Fibroblast of lung (primary cell): ENCODE results near the gene CCT6A.
"Not testable (repeated sequence)": the region's sequence is repeated elsewhere in the genome, so short reads cannot be mapped to it uniquely, and the experiment has no call there.

ENCODE experiments used
- EZH2 ChIP-seq: IDR thresholded peaks from 2 replicates; pipeline ENCODE4 v1.5.1; 2012; ENCODE audit warnings: low read length, control low read depth, mild to moderate bottlenecking; ENCODE audit errors: missing control alignments
- TF ChIP-seq, protein P1 (sequence below), 2 donors: IDR thresholded peaks in 1 of 2; conservative IDR thresholded peaks in 1 of 2; 1 replicate in 1 of 2; 2 replicates in 1 of 2; pipeline ENCODE4 v1.5.1; 2011 to 2012; ENCODE audit warnings: low read length in 2 of 2, control low read depth in 1 of 2, inconsistent platforms in 1 of 2, low read depth in 1 of 2, mild to moderate bottlenecking in 1 of 2

DNA sequence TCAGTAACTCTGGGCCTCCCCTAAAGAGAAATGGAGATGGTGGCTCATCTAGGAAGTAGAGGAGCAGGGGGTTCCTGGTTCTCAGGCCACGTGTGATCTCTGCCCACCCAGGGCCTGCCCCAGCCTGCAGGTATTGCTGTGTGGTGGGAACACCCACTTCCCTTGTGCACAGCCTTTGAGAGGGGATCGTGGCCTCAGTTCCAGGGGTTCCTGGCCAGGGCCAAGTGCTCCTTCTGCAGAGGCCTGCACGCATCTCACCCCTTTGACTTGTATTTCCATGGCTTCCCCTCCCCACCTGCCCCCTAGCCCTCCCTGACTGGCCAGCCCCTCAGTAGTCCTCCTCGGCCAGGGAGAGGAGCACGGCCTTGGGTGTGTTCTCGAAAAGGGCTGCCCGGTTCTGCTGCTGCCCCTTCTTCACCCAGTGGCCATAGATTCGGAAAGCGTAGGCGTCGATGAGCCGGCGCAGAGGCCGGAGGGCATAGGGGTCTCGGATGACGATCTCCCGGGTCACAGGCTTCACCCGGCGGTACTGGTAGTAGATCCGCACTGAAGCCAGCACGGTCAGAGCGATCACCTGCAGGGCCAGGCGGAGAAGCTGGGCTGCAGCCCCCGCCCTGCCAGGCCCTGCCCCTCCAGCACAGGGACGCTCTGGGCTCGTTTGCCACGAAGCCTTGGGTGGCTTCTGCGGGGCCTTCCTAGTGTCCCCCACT is 29.3 kb downstream of the CCT6A start:
- not testable (repeated sequence) for TF ChIP-seq EZH2
- TF ChIP-seq, protein P1, sequence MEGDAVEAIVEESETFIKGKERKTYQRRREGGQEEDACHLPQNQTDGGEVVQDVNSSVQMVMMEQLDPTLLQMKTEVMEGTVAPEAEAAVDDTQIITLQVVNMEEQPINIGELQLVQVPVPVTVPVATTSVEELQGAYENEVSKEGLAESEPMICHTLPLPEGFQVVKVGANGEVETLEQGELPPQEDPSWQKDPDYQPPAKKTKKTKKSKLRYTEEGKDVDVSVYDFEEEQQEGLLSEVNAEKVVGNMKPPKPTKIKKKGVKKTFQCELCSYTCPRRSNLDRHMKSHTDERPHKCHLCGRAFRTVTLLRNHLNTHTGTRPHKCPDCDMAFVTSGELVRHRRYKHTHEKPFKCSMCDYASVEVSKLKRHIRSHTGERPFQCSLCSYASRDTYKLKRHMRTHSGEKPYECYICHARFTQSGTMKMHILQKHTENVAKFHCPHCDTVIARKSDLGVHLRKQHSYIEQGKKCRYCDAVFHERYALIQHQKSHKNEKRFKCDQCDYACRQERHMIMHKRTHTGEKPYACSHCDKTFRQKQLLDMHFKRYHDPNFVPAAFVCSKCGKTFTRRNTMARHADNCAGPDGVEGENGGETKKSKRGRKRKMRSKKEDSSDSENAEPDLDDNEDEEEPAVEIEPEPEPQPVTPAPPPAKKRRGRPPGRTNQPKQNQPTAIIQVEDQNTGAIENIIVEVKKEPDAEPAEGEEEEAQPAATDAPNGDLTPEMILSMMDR (conservative IDR thresholded peaks at IDR 0.05 in 1 of 2, IDR thresholded peaks at IDR 0.05 in 1 of 2; ENCODE audit: low read depth in 1 of 2, low read length in 2 of 2) = not testable (repeated sequence)
